ENCODE measurements around the gene DCAF12.
"Not testable (repeated sequence)": the region's sequence is repeated elsewhere in the genome, so short reads cannot be mapped to it uniquely, and the experiment has no call there.

Gene DCAF12

GRCh38 chr9:34126207-34127034, at the start of gene DCAF12:
Gene DCAF12 (minus strand): TSS chr9:34126698. CDS start chr9:34126431, 267 bp downstream.
- peak; percentile 89 for DNase-seq

GRCh38 chr9:34176089-34176488, 49.6 kb upstream of the DCAF12 start:
- DNase-seq: no peak

GRCh38 chr9:34171753-34172535, 45.4 kb upstream of the DCAF12 start:
- DNase-seq: no peak

GRCh38 chr9:34170237-34170991, 43.9 kb upstream of the DCAF12 start:
- no peak for DNase-seq

GRCh38 chr9:34169125-34169524, 42.6 kb upstream of the DCAF12 start:
- no peak for DNase-seq

- no peak for DNase-seq
Observed at GRCh38 chr9:34163434-34163833, 36.9 kb upstream of the DCAF12 start.

- no peak for DNase-seq
Observed at GRCh38 chr9:34158362-34158869, 31.9 kb upstream of the DCAF12 start.

- DNase-seq: no peak
Observed at GRCh38 chr9:34157898-34158297, 31.4 kb upstream of the DCAF12 start.

GRCh38 chr9:34157318-34157717, 30.8 kb upstream of the DCAF12 start:
- DNase-seq: no peak

- DNase-seq: no peak
Observed at GRCh38 chr9:34154057-34154456, 27.6 kb upstream of the DCAF12 start.

- DNase-seq: no peak
Observed at GRCh38 chr9:34151398-34151797, 24.9 kb upstream of the DCAF12 start.

GRCh38 chr9:34145165-34145564, 18.7 kb upstream of the DCAF12 start:
- no peak for DNase-seq

- no peak for DNase-seq
Observed at GRCh38 chr9:34143116-34143515, 16.6 kb upstream of the DCAF12 start.

GRCh38 chr9:34140853-34141252, 14.4 kb upstream of the DCAF12 start:
- no peak for DNase-seq

- DNase-seq: no peak
Observed at GRCh38 chr9:34139477-34140146, 13.1 kb upstream of the DCAF12 start.

GRCh38 chr9:34138644-34139043, 12.1 kb upstream of the DCAF12 start:
- not testable (repeated sequence) for DNase-seq

GRCh38 chr9:34134521-34134920, 8.0 kb upstream of the DCAF12 start:
- no peak for DNase-seq

- no peak for DNase-seq
Observed at GRCh38 chr9:34133436-34133949, 7.0 kb upstream of the DCAF12 start.

GRCh38 chr9:34131571-34131970, 5.1 kb upstream of the DCAF12 start:
- DNase-seq: no peak

- no peak for DNase-seq
Observed at GRCh38 chr9:34127035-34127948, 794 bp upstream of the DCAF12 start.

GRCh38 chr9:34125681-34126206, 754 bp downstream of the DCAF12 start:
- DNase-seq: no peak
